H9 (cell line): ENCODE data around the gene GNAS. TPM values are rescaled to one million over a fixed set of nuclear protein-coding genes. Genes with fewer than 3 reads are reported as not detected.
"Not testable (repeated sequence)": the region's sequence is repeated elsewhere in the genome, so short reads cannot be mapped to it uniquely, and the experiment has no call there.

Experiments used
- DNase-seq: peaks from one replicate; pipeline ENCODE4 v3.0.0-alpha.2; 2017
- H2AFZ ChIP-seq: one replicate; pipeline ENCODE4 v1.6.1; 2013; ENCODE audit warnings: mild to moderate bottlenecking, low read length, control low read depth, moderate library complexity
- H2AK5ac ChIP-seq: 2 replicates; pipeline ENCODE4 v1.6.1; 2013; ENCODE audit warnings: low read length, control low read depth, mixed read lengths; ENCODE audit not compliant: insufficient read length
- H2BK120ac ChIP-seq: one replicate; pipeline ENCODE4 v1.6.1; 2013; ENCODE audit warnings: low read depth, mild to moderate bottlenecking, low read length, control low read depth, inconsistent platforms; ENCODE audit not compliant: poor library complexity, severe bottlenecking
- H2BK12ac ChIP-seq: 2 replicates; pipeline ENCODE4 v1.6.1; 2013; ENCODE audit warnings: low read length, control low read depth, mixed read lengths, low read depth; ENCODE audit not compliant: insufficient read length
- H2BK15ac ChIP-seq: 2 replicates; pipeline ENCODE4 v1.6.1; 2013; ENCODE audit warnings: low read depth, low read length, control low read depth
- H2BK20ac ChIP-seq: one replicate; pipeline ENCODE4 v1.6.1; 2013; ENCODE audit warnings: low read depth, mild to moderate bottlenecking, low read length, control low read depth, inconsistent platforms; ENCODE audit not compliant: poor library complexity, severe bottlenecking
- H2BK5ac ChIP-seq: 2 replicates; pipeline ENCODE4 v1.6.1; 2013; ENCODE audit warnings: low read length, control low read depth, mixed read lengths; ENCODE audit not compliant: insufficient read length
- H3K14ac ChIP-seq: 2 replicates; pipeline ENCODE4 v1.6.1; 2013; ENCODE audit warnings: low read length, control low read depth; ENCODE audit not compliant: insufficient read depth
- H3K18ac ChIP-seq: 2 replicates; pipeline ENCODE4 v1.6.1; 2013; ENCODE audit warnings: low read depth, mild to moderate bottlenecking, mixed read lengths, low read length, control low read depth; ENCODE audit not compliant: insufficient read length
- H3K23ac ChIP-seq: 2 replicates; pipeline ENCODE4 v1.6.1; 2013; ENCODE audit warnings: low read length, control low read depth, mixed read lengths, low read depth; ENCODE audit not compliant: insufficient read length
- H3K23me2 ChIP-seq: 2 replicates; pipeline ENCODE4 v1.6.1; 2013; ENCODE audit warnings: low read depth, mild to moderate bottlenecking, mixed read lengths, low read length, control low read depth; ENCODE audit not compliant: insufficient read length, poor library complexity, severe bottlenecking
- H3K27ac ChIP-seq: 2 replicates; pipeline ENCODE4 v1.5.1; 2013; ENCODE audit warnings: low read length, control low read depth, mixed read lengths, low read depth; ENCODE audit not compliant: insufficient read length
- H3K27me3 ChIP-seq: 2 replicates; pipeline ENCODE4 v1.6.1; 2013; ENCODE audit warnings: low read length, control low read depth, inconsistent platforms; ENCODE audit not compliant: insufficient read depth
- H3K4ac ChIP-seq: 2 replicates; pipeline ENCODE4 v1.6.1; 2013; ENCODE audit warnings: low read depth, mild to moderate bottlenecking, control low read depth, inconsistent platforms, low read length, moderate library complexity
- H3K4me1 ChIP-seq: 2 replicates; pipeline ENCODE4 v1.6.1; 2013; ENCODE audit warnings: low read length, control low read depth, inconsistent platforms; ENCODE audit not compliant: insufficient read depth
- H3K4me2 ChIP-seq: 2 replicates; pipeline ENCODE4 v1.6.1; 2013; ENCODE audit warnings: low read length, control low read depth, mixed read lengths; ENCODE audit not compliant: insufficient read length, insufficient read depth
- H3K56ac ChIP-seq: 2 replicates; pipeline ENCODE4 v1.6.1; 2013; ENCODE audit warnings: low read depth, mild to moderate bottlenecking, mixed read lengths, low read length, control low read depth; ENCODE audit not compliant: insufficient read length
- H3K79me1 ChIP-seq: 2 replicates; pipeline ENCODE4 v1.6.1; 2013; ENCODE audit warnings: low read depth, mild to moderate bottlenecking, moderate library complexity, low read length, control low read depth, inconsistent platforms; ENCODE audit not compliant: insufficient read depth, poor library complexity, severe bottlenecking
- H3K79me2 ChIP-seq: 2 replicates; pipeline ENCODE4 v1.6.1; 2013; ENCODE audit warnings: low read length, control low read depth, inconsistent platforms; ENCODE audit not compliant: insufficient read depth
- H3K9ac ChIP-seq: 2 replicates; pipeline ENCODE4 v1.6.1; 2013; ENCODE audit warnings: low read length, control low read depth, mixed read lengths; ENCODE audit not compliant: insufficient read length; ENCODE audit errors: extremely low read depth
- H3K9me3 ChIP-seq: one replicate; pipeline ENCODE4 v1.6.1; 2013; ENCODE audit warnings: low read depth, low read length, inconsistent platforms; ENCODE audit not compliant: control insufficient read depth
- H3T11ph ChIP-seq: one replicate; pipeline ENCODE4 v1.6.1; 2013; ENCODE audit warnings: mild to moderate bottlenecking, low read length, control low read depth, inconsistent platforms
- H4K20me1 ChIP-seq: one replicate; pipeline ENCODE4 v1.6.1; 2013; ENCODE audit not compliant: control insufficient read depth, insufficient read length, insufficient read depth
- H4K5ac ChIP-seq: 2 replicates; pipeline ENCODE4 v1.6.1; 2013; ENCODE audit warnings: low read depth, mild to moderate bottlenecking, mixed read lengths, low read length, control low read depth; ENCODE audit not compliant: insufficient read length
- H4K8ac ChIP-seq: replicated peaks from 2 replicates; pipeline ENCODE4 v1.6.1; 2013; ENCODE audit warnings: low read length, control low read depth, mixed read lengths, low read depth; ENCODE audit not compliant: insufficient read length
- H4K91ac ChIP-seq: 2 replicates; pipeline ENCODE4 v1.6.1; 2013; ENCODE audit warnings: low read depth, mild to moderate bottlenecking, moderate library complexity, mixed read lengths, low read length, control low read depth; ENCODE audit not compliant: insufficient read length
- H3K27ac Mint-ChIP-seq, 3 experiments: 2 replicates in 2 of 3; 3 replicates in 1 of 3; pipeline ENCODE4 v1.8.0; 2020 to 2021; ENCODE audit warnings: mixed read lengths in 3 of 3, mild to moderate bottlenecking in 1 of 3, moderate library complexity in 1 of 3
- H3K27me3 Mint-ChIP-seq: 2 replicates; pipeline ENCODE4 v1.8.0; 2021; ENCODE audit warnings: low read depth, mild to moderate bottlenecking, moderate library complexity, mixed read lengths
- H3K36me3 Mint-ChIP-seq, 3 experiments: 2 replicates in 2 of 3; 3 replicates in 1 of 3; pipeline ENCODE4 v1.8.0; 2020 to 2021; ENCODE audit warnings: low read depth in 3 of 3, mixed read lengths in 3 of 3; ENCODE audit not compliant: insufficient read depth in 1 of 3
- H3K4me1 Mint-ChIP-seq, 2 experiments: 2 replicates each; pipeline ENCODE4 v1.8.0; 2020; ENCODE audit warnings: mixed read lengths in 2 of 2
- H3K4me3 Mint-ChIP-seq, 2 experiments: 2 replicates in 1 of 2; 3 replicates in 1 of 2; pipeline ENCODE4 v1.8.0; 2020 to 2021; ENCODE audit warnings: mild to moderate bottlenecking in 2 of 2, mixed read lengths in 2 of 2, moderate library complexity in 1 of 2
- H3K9me3 Mint-ChIP-seq, 2 experiments: 2 replicates in 1 of 2; 3 replicates in 1 of 2; pipeline ENCODE4 v1.8.0; 2020; ENCODE audit warnings: mild to moderate bottlenecking in 2 of 2, mixed read lengths in 2 of 2, moderate library complexity in 1 of 2
- CTCF ChIP-seq: fragments of 200-600 bp; sonication (generic); conservative IDR thresholded peaks from 3 replicates; pipeline ENCODE4 v1.8.0; 2021; ENCODE audit warnings: antibody characterized with exemption, mild to moderate bottlenecking
- WGBS: extraction: QIAGEN DNeasy Blood & Tissue Kit; methylation state at CpG from one replicate; pipeline ENCODE4 v1.1.7; 2013; ENCODE audit warnings: missing lambda C conversion rate, low lambda C conversion rate, mixed read lengths; ENCODE audit not compliant: insufficient read length; ENCODE audit errors: extremely low coverage; 5-methylcytosine and 5-hydroxymethylcytosine counted together
- total RNA-seq: library from RNA; stranded (reverse); gene quantifications from 2 replicates; pipeline ENCODE4 v1.2.1, GENCODE V29; 2021

Gene GNAS
- total RNA-seq, 1 experiment from 2014 or later = 920 TPM

- no peak overlapping the region for H3K18ac ChIP-seq
- no peak overlapping the region for H2BK120ac ChIP-seq
- H4K91ac ChIP-seq = no peak overlapping the region
- H3K4me3 Mint-ChIP-seq = no peak overlapping the region
- peaks cover 3 to 8% of the 10 kb centered on the region in 2 experiments; a peak in 3 of 5 replicates for H3K9me3 Mint-ChIP-seq
- H3K4me1 Mint-ChIP-seq = peaks cover 0 to 2% of the 10 kb centered on the region in 2 experiments; a peak in 1 of 4 replicates
- H3T11ph ChIP-seq = no peak overlapping the region
- DNase-seq = no peak
- H3K27ac ChIP-seq = no peak overlapping the region
- H3K9me3 ChIP-seq = no peaks in the 10 kb centered on the region
- no peak overlapping the region for H2BK15ac ChIP-seq
- WGBS = no CpG with 5 or more reads among the region's 2 CpGs
- peaks cover 9% of the 10 kb centered on the region; the same call in 1 of the 2 replicates for H3K27me3 Mint-ChIP-seq
- no peak overlapping the region for H2AFZ ChIP-seq
- H3K23ac ChIP-seq = no peak overlapping the region
- peaks cover 23% of the 10 kb centered on the region; the same call in 1 of the 2 replicates for H3K79me2 ChIP-seq
- H2BK12ac ChIP-seq = no peak overlapping the region
- no peak overlapping the region for H3K56ac ChIP-seq
- no peak overlapping the region for H3K4me2 ChIP-seq
- H3K4ac ChIP-seq = no peak overlapping the region
- no peak overlapping the region for H3K14ac ChIP-seq
- no peaks in the 10 kb centered on the region for H3K23me2 ChIP-seq
- H3K27ac Mint-ChIP-seq = no peak overlapping the region
- H2BK5ac ChIP-seq = no peak overlapping the region
- no peak overlapping the region for H2BK20ac ChIP-seq
- H4K20me1 ChIP-seq = peaks cover 6% of the 10 kb centered on the region
- H4K8ac ChIP-seq = no peak overlapping the region
- no peak for TF ChIP-seq CTCF
- no peaks in the 10 kb centered on the region for H3K27me3 ChIP-seq
- H3K36me3 Mint-ChIP-seq = peaks cover 35 to 57% (median 54%) of the 10 kb centered on the region in 3 experiments
- H3K4me1 ChIP-seq = no peaks in the 10 kb centered on the region
- H3K9ac ChIP-seq = no peak overlapping the region
- no peak overlapping the region for H2AK5ac ChIP-seq
- H4K5ac ChIP-seq = no peak overlapping the region
- peaks cover 8% of the 10 kb centered on the region for H3K79me1 ChIP-seq
These were observed 24.4 kb upstream of the GNAS start for GRCh38 chr20:58828136-58828535.

GRCh38 chr20:58828804-58829203, 23.7 kb upstream of the GNAS start:
- H3K9me3 Mint-ChIP-seq, H3K23ac ChIP-seq, H3K4me1 ChIP-seq, H2BK20ac ChIP-seq, H3K27me3 Mint-ChIP-seq, H2AFZ ChIP-seq, H2AK5ac ChIP-seq, H3K4me1 Mint-ChIP-seq, H3K56ac ChIP-seq, H3K4ac ChIP-seq, H2BK120ac ChIP-seq, H3K4me3 Mint-ChIP-seq, H3K27me3 ChIP-seq, H4K91ac ChIP-seq, H3K79me1 ChIP-seq, H3T11ph ChIP-seq, H3K27ac ChIP-seq, H4K8ac ChIP-seq, H2BK15ac ChIP-seq, H3K27ac Mint-ChIP-seq, H3K18ac ChIP-seq, H3K9ac ChIP-seq, H3K23me2 ChIP-seq, H4K20me1 ChIP-seq, H4K5ac ChIP-seq, H3K14ac ChIP-seq, H2BK12ac ChIP-seq, H2BK5ac ChIP-seq, H3K9me3 ChIP-seq, H3K4me2 ChIP-seq, DNase-seq: not testable (repeated sequence)
- H3K36me3 Mint-ChIP-seq = peaks cover 41 to 61% (median 57%) of the 10 kb centered on the region in 3 experiments
- peaks cover 30% of the 10 kb centered on the region; the same call in 1 of the 2 replicates for H3K79me2 ChIP-seq
- no CpG with 5 or more reads among the region's 5 CpGs for WGBS
